Activated CD4-positive, alpha-beta T cell treated with anti-CD3 and anti-CD28 coated beads for 36 hours (primary cell): ENCODE measurements around the gene DVL1. TPM values are rescaled to one million over a fixed set of nuclear protein-coding genes. Genes with fewer than 3 reads are reported as not detected.

Experiments
- ATAC-seq: fragments of 200-7000 bp; cut with Tn5 transposase; one replicate; pipeline ENCODE4 v1.10.0; 2021; ENCODE audit warnings: mild to moderate bottlenecking, moderate library complexity
- CTCF ChIA-PET: fragments of 350-600 bp; sonication (Branson Sonifier 250); formaldehyde crosslinking; loops from one replicate; lab custom pipeline; 2021; ENCODE audit warnings: antibody characterized with exemption; lab: Charles Lee
- POLR2A ChIA-PET: fragments of 350-600 bp; sonication (Branson Sonifier 250); formaldehyde crosslinking; loops from one replicate; lab custom pipeline; 2021; ENCODE audit warnings: antibody characterized with exemption, inconsistent platforms; lab: Charles Lee
- DNase-seq: peaks from one replicate; pipeline ENCODE4 v3.0.0-alpha.2; 2020
- H3K27ac Mint-ChIP-seq: one replicate; pipeline ENCODE4 v1.8.0; 2021; ENCODE audit warnings: mixed read lengths
- H3K27me3 Mint-ChIP-seq: one replicate; pipeline ENCODE4 v1.8.0; 2021; ENCODE audit warnings: mixed read lengths
- H3K36me3 Mint-ChIP-seq: one replicate; pipeline ENCODE4 v1.8.0; 2021; ENCODE audit warnings: low read depth, mixed read lengths
- H3K4me1 Mint-ChIP-seq: one replicate; pipeline ENCODE4 v1.8.0; 2021; ENCODE audit warnings: mixed read lengths
- H3K4me3 Mint-ChIP-seq: one replicate; pipeline ENCODE4 v1.8.0; 2021; ENCODE audit warnings: mild to moderate bottlenecking, moderate library complexity, mixed read lengths
- H3K9me3 Mint-ChIP-seq: one replicate; pipeline ENCODE4 v1.8.0; 2021; ENCODE audit warnings: low read depth, mixed read lengths
- intact Hi-C, 2 experiments: fragments of 100-400 bp; cut with DNase I in 1 of 2; cut with micrococcal nuclease in 1 of 2; formaldehyde crosslinking; loops; one replicate each; pipeline versions ENCODE4 v1.14.2 to v1.15.1; 2022 to 2024; cut with DNase I, micrococcal nuclease
- total RNA-seq, 2 experiments: library from RNA; stranded (reverse); gene quantifications; one replicate each; pipeline ENCODE4 v1.2.3, GENCODE V29; 2021

The DVL1 gene
- total RNA-seq, 2 experiments from 2014 or later, result 35.3 to 35.5 TPM

DNA sequence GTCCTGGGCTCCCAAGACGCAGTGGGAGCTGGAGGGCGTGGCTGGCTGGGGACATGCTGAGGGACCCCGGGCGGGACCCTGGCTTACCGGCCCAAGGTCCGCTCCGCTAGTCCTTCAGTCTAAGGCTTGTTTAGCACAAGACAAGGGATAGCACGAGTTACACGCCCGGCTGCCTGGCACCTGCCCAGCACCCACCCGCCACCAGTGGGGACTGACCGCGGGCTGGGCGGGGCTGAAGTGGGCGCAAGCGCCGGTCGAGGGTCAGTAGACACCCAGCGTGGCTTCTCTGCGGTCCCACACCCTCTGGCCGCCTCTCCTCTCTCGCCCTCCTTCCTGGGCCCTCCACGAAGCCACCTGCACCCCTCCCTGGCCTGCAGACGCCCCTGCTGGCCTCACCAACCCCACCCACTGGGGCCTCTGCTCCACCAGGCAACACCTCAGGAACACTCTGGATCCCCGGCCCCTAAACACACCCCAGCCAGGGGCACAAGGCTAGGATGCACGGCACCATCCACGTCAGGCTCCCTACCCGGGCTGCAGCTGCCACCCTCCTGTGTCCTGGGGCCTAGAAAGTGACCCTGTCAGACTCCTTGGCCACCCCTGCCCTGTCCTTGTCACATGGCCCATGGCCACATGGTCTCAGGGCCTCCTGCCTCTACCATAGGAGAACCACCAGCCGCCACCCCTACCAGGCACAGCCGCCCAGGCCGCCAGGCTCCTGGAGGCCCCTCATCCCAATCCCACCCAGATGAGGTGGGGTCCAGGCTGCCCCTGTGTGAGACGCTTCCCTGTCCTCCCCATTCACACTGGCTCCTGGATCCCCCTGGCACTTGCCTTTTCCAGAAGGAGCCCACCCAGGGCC is 12.1 kb downstream of the DVL1 start:
- Mint-ChIP-seq H3K27me3 (no peaks in the 10 kb centered on the region), H3K4me3 (no peak overlapping the region), H3K9me3 (no peaks in the 10 kb centered on the region), H3K4me1 (no peaks in the 10 kb centered on the region), H3K36me3 (peaks cover 11% of the 10 kb centered on the region), H3K27ac (no peak overlapping the region)
- DNase-seq (no peak), ATAC-seq (no peak)
- intact Hi-C loops, result loop anchor here in 1 of 2 experiments (1.0 kb wide), 1 partner anchor 13 kb away; the partner anchor contains the start of genes CPTP and INTS11
- CTCF ChIA-PET, result no interaction called here
- POLR2A ChIA-PET, result no interaction called here

DNA sequence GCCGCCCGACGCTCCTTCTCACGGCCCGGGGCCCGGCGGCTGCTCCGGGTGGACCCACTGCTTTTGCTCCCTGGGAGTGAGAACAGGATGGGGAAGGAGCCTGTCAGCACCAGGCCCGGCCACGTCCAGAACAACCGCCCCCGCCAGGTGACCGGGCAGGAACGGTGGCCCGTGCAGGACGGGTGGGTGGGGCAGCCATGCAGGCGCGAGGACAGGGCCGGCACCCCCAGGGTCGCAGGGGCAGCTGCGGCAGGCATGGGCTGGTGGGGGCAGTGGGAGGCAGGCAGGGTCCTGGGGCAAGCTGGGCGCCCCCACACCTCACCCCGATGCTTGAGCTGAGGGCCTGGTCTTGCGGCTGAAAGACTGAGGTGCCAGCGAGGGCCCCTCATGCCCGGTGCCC is 12.8 kb downstream of the DVL1 start:
- H3K4me3 Mint-ChIP-seq, result no peak overlapping the region
- ChIA-PET POLR2A (no interaction called here), CTCF (no interaction called here)
- no peaks in the 10 kb centered on the region for H3K27me3 Mint-ChIP-seq
- H3K4me1 Mint-ChIP-seq, result no peaks in the 10 kb centered on the region
- no peak for DNase-seq
- intact Hi-C loops, result no loop called here
- no peak for ATAC-seq
- peaks cover 10% of the 10 kb centered on the region for H3K36me3 Mint-ChIP-seq
- H3K9me3 Mint-ChIP-seq, result no peaks in the 10 kb centered on the region
- H3K27ac Mint-ChIP-seq, result no peak overlapping the region

DNA sequence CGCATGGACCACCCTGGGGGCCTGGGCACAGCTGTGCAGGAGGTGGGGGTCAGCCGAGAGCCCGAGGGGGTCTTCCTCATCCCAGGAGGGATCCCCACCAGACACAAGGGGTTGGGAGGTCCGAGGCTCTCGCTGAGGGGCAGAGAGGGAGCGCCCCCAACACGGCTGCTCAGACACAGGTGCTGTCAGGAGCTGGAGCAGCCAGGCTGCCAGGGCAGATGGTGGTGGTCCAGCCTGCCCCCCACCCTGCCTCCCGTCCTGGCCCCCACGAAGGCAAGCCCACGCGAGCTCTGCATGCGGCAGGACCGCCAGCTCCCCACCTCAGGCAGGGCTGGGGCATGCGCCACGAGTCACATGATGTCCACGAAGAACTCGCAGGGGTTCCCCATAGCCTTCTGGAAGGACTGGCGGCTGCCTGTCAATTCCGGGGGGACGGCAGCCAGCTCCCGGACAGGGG is 13.4 kb downstream of the DVL1 start:
- POLR2A ChIA-PET, result no interaction called here
- H3K4me3 Mint-ChIP-seq, result no peak overlapping the region
- H3K27me3 Mint-ChIP-seq, result no peaks in the 10 kb centered on the region
- CTCF ChIA-PET, result interaction anchor here (0.7 kb wide), 1 partner anchor 317 kb away, joined by 5 read pairs; no protein-coding TSS in a partner anchor
- no peaks in the 10 kb centered on the region for H3K4me1 Mint-ChIP-seq
- DNase-seq (no peak), ATAC-seq (no peak)
- no peaks in the 10 kb centered on the region for H3K9me3 Mint-ChIP-seq
- peaks cover 4% of the 10 kb centered on the region for H3K36me3 Mint-ChIP-seq
- intact Hi-C loops, result no loop called here
- no peak overlapping the region for H3K27ac Mint-ChIP-seq

DNA sequence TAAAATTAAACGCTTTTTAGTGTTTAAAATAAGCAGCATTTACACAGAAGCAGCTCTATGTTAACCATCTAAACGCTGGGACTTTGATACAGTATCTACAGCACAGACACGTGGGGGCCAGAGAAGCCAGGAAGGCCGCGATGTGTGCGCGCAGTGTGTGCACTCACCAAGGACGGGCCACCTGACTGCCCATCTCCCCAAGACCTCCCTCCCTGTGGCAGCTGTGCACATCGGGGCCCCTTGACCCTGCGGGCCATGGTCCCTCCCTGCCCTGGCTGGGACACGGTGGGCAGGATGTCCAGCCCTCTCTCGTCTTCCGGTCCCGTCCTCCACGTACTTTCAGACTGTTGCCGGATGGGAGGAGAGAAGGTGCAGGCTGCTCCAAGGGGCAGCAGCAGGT is 13.9 kb downstream of the DVL1 start:
- ATAC-seq, result no peak
- intact Hi-C loops, result no loop called here
- H3K9me3 Mint-ChIP-seq, result no peaks in the 10 kb centered on the region
- no peaks in the 10 kb centered on the region for H3K36me3 Mint-ChIP-seq
- DNase-seq, result no peak
- POLR2A ChIA-PET, result no interaction called here
- no peaks in the 10 kb centered on the region for H3K4me1 Mint-ChIP-seq
- no peak overlapping the region for H3K27ac Mint-ChIP-seq
- H3K27me3 Mint-ChIP-seq, result no peaks in the 10 kb centered on the region
- CTCF ChIA-PET, result interaction anchor here (0.7 kb wide), 1 partner anchor 317 kb away, joined by 5 read pairs; no protein-coding TSS in a partner anchor
- no peak overlapping the region for H3K4me3 Mint-ChIP-seq

DNA sequence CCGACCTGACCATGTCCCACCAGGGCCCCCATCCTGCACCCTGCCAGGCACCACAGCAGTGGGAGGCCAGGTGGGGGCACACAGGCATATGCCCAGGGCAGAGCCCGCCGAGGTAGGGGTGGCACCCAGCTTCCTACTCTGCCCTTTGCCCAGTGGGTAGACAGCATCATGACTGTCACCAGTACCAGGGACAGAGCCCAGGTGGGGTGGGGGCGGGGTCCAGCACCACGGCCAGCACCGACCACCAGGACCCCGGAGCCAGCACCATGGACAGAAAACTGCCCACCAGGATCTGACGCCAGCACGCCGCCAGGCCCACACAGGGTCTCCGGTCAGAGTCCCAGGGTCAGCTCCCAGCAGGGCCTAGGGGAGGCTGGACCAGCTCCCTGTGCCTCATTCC is 14.4 kb downstream of the DVL1 start:
- Mint-ChIP-seq H3K4me3 (no peak overlapping the region), H3K27me3 (no peaks in the 10 kb centered on the region), H3K27ac (no peak overlapping the region), H3K36me3 (no peaks in the 10 kb centered on the region), H3K9me3 (no peaks in the 10 kb centered on the region), H3K4me1 (no peaks in the 10 kb centered on the region)
- POLR2A ChIA-PET, result no interaction called here
- intact Hi-C loops, result no loop called here
- DNase-seq, result no peak
- CTCF ChIA-PET, result no interaction called here
- no peak for ATAC-seq

DNA sequence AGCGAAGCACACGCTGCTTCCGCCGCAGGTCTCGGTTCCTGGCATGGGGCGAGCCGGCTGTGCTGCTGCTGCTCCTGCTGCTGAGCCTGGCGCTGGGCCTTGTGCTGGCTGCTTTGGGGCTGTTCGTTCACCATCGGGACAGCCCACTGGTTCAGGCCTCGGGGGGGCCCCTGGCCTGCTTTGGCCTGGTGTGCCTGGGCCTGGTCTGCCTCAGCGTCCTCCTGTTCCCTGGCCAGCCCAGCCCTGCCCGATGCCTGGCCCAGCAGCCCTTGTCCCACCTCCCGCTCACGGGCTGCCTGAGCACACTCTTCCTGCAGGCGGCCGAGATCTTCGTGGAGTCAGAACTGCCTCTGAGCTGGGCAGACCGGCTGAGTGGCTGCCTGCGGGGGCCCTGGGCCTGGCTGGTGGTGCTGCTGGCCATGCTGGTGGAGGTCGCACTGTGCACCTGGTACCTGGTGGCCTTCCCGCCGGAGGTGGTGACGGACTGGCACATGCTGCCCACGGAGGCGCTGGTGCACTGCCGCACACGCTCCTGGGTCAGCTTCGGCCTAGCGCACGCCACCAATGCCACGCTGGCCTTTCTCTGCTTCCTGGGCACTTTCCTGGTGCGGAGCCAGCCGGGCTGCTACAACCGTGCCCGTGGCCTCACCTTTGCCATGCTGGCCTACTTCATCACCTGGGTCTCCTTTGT is 15.5 kb downstream of the DVL1 start:
- Mint-ChIP-seq H3K27ac (no peak overlapping the region), H3K27me3 (no peaks in the 10 kb centered on the region), H3K4me1 (no peaks in the 10 kb centered on the region), H3K4me3 (no peak overlapping the region), H3K9me3 (no peaks in the 10 kb centered on the region), H3K36me3 (no peaks in the 10 kb centered on the region)
- ATAC-seq (no peak), DNase-seq (no peak)
- ChIA-PET CTCF (no interaction called here), POLR2A (no interaction called here)
- intact Hi-C loops, result no loop called here

DNA sequence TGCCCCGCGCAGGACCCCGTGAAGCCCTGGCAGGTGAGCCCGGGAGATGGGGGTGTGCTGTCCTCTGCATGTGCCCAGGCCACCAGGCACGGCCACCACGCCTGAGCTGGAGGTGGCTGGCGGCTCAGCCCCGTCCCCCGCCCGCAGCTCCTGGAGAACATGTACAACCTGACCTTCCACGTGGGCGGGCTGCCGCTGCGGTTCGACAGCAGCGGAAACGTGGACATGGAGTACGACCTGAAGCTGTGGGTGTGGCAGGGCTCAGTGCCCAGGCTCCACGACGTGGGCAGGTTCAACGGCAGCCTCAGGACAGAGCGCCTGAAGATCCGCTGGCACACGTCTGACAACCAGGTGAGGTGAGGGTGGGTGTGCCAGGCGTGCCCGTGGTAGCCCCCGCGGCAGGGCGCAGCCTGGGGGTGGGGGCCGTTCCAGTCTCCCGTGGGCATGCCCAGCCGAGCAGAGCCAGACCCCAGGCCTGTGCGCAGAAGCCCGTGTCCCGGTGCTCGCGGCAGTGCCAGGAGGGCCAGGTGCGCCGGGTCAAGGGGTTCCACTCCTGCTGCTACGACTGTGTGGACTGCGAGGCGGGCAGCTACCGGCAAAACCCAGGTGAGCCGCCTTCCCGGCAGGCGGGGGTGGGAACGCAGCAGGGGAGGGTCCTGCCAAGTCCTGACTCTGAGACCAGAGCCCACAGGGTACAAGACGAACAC is 16.3 kb downstream of the DVL1 start:
- H3K4me3 Mint-ChIP-seq, result no peak overlapping the region
- H3K27ac Mint-ChIP-seq, result no peak overlapping the region
- H3K36me3 Mint-ChIP-seq, result no peaks in the 10 kb centered on the region
- ATAC-seq (no peak), DNase-seq (no peak)
- no peaks in the 10 kb centered on the region for H3K9me3 Mint-ChIP-seq
- intact Hi-C loops, result no loop called here
- ChIA-PET CTCF (no interaction called here), POLR2A (no interaction called here)
- no peaks in the 10 kb centered on the region for H3K27me3 Mint-ChIP-seq
- H3K4me1 Mint-ChIP-seq, result no peaks in the 10 kb centered on the region

DNA sequence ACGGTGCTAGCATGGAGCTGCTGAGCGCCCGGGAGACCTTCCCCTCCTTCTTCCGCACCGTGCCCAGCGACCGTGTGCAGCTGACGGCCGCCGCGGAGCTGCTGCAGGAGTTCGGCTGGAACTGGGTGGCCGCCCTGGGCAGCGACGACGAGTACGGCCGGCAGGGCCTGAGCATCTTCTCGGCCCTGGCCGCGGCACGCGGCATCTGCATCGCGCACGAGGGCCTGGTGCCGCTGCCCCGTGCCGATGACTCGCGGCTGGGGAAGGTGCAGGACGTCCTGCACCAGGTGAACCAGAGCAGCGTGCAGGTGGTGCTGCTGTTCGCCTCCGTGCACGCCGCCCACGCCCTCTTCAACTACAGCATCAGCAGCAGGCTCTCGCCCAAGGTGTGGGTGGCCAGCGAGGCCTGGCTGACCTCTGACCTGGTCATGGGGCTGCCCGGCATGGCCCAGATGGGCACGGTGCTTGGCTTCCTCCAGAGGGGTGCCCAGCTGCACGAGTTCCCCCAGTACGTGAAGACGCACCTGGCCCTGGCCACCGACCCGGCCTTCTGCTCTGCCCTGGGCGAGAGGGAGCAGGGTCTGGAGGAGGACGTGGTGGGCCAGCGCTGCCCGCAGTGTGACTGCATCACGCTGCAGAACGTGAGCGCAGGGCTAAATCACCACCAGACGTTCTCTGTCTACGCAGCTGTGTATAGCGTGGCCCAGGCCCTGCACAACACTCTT is 17.0 kb downstream of the DVL1 start:
- ChIA-PET POLR2A (no interaction called here), CTCF (no interaction called here)
- Mint-ChIP-seq H3K27ac (no peak overlapping the region), H3K4me3 (no peak overlapping the region), H3K27me3 (no peaks in the 10 kb centered on the region), H3K4me1 (no peaks in the 10 kb centered on the region), H3K9me3 (no peaks in the 10 kb centered on the region), H3K36me3 (no peaks in the 10 kb centered on the region)
- no peak for ATAC-seq
- intact Hi-C loops, result no loop called here
- DNase-seq, result no peak

DNA sequence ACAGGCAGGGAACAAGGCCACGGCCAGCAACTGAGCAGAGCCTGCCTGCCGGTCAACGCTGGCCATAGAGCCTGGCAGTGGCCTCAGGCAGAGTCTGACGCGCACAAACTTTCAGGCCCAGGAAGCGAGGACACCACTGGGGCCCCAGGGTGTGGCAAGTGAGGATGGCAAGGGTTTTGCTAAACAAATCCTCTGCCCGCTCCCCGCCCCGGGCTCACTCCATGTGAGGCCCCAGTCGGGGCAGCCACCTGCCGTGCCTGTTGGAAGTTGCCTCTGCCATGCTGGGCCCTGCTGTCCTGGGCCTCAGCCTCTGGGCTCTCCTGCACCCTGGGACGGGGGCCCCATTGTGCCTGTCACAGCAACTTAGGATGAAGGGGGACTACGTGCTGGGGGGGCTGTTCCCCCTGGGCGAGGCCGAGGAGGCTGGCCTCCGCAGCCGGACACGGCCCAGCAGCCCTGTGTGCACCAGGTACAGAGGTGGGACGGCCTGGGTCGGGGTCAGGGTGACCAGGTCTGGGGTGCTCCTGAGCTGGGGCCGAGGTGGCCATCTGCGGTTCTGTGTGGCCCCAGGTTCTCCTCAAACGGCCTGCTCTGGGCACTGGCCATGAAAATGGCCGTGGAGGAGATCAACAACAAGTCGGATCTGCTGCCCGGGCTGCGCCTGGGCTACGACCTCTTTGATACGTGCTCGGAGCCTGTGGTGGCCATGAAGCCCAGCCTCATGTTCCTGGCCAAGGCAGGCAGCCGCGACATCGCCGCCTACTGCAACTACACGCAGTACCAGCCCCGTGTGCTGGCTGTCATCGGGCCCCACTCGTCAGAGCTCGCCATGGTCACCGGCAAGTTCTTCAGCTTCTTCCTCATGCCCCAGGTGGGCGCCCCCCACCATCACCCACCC is 17.9 kb downstream of the DVL1 start, which contains the start of gene TAS1R3:
TSS of gene TAS1R3 (plus strand) at position 213 of the 898 bp plus-strand sequence. CDS start at position 279, 66 bp downstream.
- POLR2A ChIA-PET, result interaction anchor here (0.6 kb wide), 1 partner anchor 15 kb away, joined by 3 read pairs; no protein-coding TSS in a partner anchor
- intact Hi-C loops, result no loop called here
- no peak for ATAC-seq

DNA sequence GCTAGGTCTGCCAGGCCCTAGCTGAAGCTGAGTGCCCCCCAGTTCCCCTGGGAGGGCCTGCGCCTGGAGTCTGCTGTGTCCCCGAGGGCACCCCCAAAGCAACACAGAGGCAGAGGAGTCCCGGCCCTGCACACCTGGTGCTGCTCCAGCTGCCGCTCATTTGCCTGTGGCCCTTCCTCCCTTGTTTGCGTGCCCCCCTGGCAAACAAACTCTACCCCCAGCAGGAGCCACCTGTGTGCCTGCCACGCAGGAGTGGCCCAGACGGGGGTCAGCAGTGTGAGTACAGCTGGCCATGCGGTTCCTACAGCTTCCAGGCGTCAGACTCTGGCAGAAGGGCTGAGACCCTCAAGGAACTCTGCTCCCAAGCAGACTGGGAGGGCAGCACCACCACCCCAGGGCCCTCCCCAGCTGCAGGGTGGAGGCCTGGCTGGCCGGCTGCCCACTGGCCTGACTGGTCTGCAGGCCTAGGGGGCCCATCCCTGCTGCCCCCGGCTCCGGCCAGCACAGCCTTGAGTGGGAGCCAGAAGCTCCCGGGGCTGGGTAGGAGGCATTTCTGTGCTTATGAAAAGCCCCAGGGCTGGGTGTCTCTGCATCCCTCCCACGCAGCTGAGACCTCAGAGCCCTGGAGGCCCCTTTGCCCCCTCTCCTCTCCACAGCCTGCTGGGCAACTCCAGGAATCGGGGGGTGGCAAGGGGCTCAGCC is 18.7 kb downstream of the DVL1 start:
- H3K9me3 Mint-ChIP-seq, result no peaks in the 10 kb centered on the region
- ChIA-PET POLR2A (no interaction called here), CTCF (no interaction called here)
- H3K36me3 Mint-ChIP-seq, result no peaks in the 10 kb centered on the region
- H3K27me3 Mint-ChIP-seq, result no peaks in the 10 kb centered on the region
- no peak for DNase-seq
- no peak for ATAC-seq
- H3K27ac Mint-ChIP-seq, result no peak overlapping the region
- H3K4me3 Mint-ChIP-seq, result no peak overlapping the region
- H3K4me1 Mint-ChIP-seq, result peaks cover 6% of the 10 kb centered on the region
- intact Hi-C loops, result no loop called here

More for the DNA sequence above, 17.9 kb downstream of the DVL1 start, which contains the start of gene TAS1R3:
- no peak within 1 kb of the TSS for H3K27ac Mint-ChIP-seq
- no peak within 1 kb of the TSS for H3K4me3 Mint-ChIP-seq
- CTCF ChIA-PET, result no interaction called here
- no peaks in the 10 kb centered on the region for H3K9me3 Mint-ChIP-seq
- peaks cover under 1% of the 10 kb centered on the region for H3K4me1 Mint-ChIP-seq
- H3K36me3 Mint-ChIP-seq, result no peaks in the 10 kb centered on the region
- no peaks in the 10 kb centered on the region for H3K27me3 Mint-ChIP-seq
- DNase-seq, result no peak
